SHP77 treated with DMSO at 0.1 percent for 48 hours (cell line): ENCODE data around the gene NACC2.

ENCODE experiments used
- DNase-seq: peaks from one replicate; lab custom pipeline; 2025; lab: John Stamatoyannopoulos, UW

Gene NACC2

DNA sequence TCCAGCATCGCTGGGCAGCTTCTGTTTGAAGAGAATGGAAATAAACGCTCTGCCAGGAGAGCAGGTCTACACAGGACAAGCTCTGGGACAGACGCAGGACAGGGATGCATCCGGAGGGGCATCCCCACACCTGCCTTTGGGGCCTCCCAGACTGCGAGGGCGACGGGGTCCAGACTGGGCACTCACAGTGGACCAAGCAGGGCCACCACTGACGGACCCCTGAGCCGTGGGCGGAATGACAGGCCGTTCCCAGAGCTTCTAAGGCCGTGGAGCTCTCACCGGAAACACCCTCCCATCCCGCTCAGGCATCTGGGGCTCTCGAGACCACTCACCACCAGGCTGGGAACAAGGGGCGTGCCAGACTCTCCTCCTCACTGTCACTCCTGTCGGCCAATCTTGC is 34.1 kb upstream of the NACC2 start:
- DNase-seq: no peak

DNA sequence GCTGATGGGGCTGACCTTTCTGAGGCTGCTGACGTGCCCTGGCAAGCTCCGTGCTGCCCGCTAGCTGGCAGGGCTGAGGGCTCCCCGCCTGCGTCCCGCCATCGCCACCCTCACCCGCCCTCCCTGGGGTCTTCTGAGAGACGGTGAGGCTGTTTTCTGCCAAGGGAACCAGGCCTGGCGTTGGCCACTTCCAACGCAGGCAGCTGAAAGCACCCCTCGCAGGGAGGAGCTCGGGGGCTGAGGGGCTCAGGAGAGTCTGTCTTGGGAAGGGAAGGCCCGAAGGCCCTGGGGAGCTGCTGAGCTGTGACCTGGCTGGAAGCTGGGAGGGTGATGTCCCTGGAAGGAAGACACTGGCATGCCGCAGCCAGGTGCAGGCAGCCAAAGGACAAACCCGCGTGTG is 33.3 kb upstream of the NACC2 start:
- DNase-seq: no peak

DNA sequence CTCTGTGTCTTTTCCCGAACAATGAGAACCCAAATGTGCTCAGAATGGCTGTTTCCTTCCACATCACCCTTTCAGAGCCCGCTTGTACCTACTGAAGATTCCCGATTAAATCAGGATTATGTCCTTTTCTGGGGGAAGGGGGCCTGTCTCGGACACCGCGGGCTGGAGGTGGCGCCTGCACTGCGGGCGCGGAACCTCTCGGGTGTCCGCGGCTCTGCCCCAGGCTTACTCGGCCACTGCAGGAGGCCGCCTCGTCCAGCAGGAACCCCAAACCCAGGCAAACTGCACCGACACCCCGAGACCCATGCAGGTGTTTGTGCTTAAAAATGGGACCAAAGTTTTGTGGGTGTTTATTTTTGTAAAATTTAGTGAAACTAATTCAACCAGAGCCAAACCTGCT is 32.2 kb upstream of the NACC2 start:
- DNase-seq: no peak

DNA sequence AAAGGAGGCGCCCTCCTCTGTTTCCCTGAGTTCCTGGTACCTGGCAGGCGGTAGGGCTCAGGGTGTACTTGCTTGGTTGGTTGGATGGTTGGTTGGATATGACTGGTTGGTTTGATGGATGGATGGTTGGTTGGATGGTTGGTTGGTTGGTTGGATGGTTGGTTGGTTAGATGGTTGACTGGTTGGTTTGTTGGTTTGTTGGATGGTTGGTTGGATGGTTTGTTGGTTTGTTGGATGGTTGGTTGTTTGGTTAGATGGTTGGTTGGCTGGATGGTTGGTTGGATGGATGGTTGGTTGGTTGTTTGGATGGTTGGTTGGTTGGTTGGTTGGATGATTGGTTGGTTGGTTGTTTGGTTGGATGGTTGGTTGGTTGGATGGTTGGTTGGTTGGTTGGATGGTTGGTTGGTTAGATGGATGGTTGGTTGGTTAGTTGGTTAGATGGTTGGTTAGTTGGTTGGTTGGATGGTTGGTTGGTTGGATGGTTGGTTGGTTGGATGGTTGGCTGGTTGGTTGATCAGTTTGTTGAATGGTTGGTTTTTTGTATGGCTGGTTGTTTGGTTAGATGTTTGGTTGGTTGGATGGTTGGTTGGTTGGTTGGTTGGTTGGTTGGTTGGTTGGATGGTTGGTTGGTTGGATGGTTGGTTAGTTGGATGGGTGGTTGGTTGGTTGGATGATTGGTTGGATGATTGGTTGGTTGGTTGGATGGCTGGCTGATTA is 30.0 kb upstream of the NACC2 start:
- DNase-seq: no peak

DNA sequence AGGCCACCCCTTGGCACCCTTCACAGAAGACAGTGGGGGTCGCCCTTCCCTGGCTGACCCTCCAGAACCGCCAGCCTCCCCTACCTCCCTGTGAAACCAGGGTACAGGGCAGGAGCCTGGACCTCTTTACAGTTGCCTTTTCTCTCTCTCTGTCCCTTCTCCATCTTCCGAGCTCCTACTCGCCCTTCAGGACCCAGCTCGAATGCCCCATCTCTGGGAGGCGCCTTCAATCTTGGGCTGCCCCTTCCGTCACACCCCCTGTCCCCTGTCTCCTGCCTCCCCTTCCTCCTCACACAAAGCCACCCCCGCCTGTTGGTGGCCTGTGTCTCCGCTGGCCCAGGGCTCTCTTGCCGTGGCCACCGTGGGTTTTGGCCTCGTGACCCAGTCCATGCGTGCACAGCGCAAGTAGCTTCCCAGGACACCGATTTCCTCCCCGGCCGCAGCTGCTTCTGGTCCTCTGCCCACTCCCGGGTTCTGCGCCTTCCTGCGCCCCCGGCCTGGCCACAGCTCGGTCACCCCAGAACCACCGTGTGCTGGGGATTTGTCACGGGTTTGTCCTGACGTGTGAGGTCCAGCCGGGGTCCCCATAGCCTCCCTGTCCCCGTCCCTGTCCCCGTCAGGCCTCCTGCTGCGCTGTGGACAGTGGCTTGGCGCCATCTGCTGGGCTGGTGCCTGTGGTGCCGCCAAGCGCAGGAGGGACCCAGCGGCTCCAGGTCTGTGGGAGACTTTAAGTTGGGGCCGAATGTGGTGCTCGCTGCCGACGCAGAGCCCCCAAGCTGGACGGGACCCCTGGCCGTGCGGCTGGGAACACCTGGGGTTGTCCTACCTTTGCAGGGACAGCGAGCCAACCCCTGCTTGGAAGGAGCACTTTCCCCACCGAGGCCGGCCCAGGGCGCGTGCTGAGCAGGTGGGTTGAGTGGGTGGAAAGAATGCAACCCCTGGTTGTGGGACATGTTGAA is 27.6 kb upstream of the NACC2 start:
- DNase-seq: no peak

DNA sequence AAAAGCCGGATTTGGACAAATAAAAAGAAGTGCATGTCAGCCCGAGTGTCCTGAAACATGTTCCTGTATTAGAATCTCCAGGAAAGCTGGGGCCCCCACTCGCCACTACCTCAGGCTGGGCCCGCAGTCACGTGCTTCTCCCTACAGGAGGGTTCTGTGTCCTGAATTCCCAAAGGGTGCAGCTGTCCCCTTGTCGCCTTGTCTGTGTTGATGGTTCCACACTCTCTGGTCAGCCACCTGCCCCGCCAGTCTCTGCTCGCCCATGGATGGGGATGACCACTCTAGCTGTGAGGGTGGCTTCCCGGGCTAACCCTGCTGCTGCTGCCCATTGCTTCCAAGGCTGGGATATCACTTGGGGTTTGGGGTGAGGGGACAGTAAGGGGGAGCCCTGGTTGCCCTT is 26.7 kb upstream of the NACC2 start:
- no peak for DNase-seq

DNA sequence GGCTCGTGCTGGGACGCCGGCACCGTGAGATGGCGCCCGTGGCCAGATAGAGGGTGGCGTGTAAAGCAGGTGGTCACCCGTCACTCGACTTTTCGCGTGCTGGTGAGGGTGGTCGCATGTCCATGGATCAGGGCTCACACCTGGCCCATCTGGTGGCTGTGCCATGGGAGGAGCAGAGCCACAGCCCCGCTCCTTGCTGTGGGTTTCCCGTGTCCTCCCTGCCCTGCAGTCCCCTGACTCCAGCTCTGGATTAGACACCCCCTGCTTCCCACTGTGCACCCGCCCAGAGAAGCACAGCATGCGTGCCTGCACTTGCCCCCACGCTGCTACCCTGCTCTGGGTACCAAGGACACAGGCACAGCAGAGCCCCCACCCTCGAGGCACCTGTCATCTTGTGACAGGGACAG is 25.4 kb upstream of the NACC2 start:
- DNase-seq: no peak

DNA sequence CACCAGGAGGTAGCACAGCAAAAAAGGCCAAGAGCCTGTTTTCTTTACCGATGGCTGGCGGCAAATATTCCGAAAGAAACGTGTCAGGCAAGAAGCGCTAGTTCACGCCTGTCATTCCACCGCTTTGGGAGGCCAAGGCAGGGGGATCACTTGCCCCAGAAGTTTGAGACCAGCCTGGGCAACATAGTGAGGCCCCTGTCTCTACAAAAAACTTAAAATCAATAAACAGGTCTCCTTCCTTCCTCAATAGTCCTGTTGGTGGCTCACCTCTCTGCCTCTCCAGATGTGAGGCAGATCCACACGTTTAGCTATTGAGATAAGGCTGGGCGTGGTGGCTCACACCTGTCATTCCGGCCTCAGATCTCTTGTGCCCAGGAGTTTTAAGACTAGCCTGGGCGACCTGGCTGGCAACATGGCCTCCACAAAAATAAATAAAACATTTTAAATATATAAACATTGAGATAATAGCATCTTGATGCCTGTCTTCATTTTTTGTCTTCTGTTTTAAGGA is 24.8 kb upstream of the NACC2 start:
- no peak for DNase-seq

DNA sequence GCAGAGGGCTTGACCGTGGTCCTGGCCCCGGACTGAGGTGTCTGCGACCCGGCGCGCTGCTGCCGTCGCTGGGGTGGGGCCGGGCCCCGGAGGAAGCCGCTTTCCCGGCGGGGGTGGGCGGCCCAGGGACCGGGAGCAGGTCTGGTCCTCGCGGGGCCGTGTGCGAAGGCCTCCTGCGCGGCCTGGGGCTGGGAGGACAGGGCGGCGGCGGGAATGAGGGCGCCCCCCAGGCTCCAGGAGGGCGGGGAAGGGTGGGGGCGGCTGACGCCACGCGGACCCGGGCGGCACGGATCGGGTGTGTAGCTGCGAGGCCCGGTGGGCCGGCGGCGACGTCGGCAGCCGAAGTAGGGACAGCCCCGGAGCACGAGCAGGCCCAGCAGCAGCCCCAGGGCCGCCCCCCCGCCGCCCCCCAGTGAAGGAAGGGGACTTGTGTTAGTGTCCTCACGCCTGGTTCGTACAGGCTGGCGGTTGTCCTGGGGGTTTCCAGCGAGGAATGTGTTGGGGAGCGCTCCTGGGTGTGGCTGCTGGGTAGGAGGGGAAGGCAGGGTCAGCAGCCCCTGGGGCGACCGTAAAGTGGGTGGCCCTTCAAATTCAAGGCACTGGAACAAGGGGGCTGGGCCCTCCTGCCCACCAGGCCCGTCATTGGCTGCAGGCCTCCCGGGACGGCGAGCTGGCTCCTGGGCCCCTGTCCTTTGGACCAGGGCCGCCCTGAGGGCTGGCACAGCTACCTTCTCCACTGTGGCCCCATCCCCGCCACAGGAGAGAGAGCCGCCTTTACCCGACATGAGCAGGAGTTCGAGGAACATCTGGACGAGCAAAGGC is 24.2 kb upstream of the NACC2 start:
- DNase-seq: no peak

DNA sequence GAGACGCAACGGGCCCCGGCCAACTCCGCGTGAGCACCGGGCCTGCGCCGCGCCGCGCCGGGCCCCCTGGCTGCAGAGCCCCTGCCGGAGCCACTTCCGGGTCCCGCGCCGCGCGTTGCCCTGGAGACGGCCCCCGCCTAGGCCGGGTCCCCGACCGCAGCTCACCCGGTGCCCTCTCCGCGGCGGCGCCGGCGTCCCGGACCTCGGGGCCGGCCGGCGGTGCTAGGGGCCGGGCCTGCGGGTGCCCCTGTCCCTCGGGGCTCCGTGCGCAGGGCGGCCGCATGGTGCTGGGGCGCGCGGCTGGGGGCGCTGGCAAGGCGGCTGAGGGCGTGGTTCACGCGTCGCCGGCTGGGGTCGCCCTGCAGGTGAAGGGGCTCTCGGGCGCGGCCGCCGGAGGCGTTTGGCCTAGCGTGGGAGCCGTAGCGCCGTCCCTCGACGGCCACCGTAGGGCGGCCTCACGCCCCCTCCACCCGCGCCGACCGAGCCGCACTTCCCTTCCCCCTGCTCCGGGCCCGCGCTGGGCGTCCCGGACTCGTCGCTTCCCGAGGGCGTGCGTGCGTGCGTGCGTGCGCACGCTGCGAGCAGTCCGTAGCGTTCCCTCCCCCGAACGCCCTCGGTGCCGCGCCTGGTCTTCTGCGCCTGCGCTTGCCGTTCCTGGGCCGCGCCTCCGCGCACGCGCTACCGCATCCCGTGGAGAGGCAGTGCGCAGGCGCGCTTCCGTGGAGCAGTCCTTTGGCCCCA is 23.4 kb upstream of the NACC2 start, which contains the start of gene TMEM250:
TMEM250 (minus strand) TSS at position 556 of the 741 bp plus-strand sequence. CDS start 1,975 bp downstream, outside the sequence.
- peak; percentile 79 for DNase-seq

DNA sequence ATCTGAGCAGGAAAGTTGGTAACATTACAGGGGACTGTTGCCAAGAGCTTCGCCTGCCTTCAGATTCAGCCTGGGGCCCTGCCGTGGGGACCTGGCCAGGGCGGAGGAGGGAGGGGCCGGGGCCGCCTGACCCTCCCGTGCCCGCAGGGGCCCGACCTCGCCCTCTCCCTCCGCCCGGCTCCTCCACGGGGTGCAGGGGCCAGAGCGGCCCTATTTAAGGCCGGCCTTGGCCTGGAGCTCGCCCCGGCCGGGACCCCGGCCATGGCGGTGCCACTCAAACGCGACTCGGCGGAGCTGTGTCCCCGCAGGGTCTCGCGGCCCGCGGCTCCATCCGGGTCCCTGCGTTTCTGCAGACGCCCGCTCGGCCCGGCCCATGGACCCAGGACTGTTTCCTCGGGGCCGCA is 22.8 kb upstream of the NACC2 start:
- DNase-seq: no peak

DNA sequence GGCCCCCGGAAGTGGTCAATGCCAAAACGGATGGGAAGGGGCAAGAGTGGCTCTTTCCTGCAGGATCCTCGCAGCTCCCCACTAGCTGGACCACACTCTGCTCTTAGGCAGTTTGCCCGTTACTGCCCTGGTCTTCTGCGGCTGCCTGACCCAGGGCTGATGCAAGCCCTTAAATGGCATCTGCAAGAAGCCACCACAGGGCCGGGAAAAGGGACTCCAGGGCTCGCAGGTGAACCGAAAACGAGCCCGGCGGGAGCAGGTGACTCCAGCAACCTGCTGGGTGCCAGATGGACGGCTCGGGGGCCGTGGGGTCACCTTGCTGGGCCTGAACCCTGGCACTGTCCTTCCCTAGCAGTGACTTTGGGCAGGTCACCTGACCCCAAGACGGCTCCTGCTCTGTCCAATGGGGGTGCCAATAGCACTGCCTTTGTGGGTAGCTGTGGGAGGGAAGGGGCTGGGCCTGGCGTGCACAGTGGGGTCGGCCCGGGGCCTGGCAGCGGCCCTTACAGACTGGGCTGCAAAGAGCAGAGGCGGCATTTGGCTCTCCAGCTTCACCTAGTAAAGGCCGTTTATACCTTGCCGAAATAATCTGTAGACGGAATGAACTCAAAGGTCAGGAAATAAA is 22.3 kb upstream of the NACC2 start:
- no peak for DNase-seq

DNA sequence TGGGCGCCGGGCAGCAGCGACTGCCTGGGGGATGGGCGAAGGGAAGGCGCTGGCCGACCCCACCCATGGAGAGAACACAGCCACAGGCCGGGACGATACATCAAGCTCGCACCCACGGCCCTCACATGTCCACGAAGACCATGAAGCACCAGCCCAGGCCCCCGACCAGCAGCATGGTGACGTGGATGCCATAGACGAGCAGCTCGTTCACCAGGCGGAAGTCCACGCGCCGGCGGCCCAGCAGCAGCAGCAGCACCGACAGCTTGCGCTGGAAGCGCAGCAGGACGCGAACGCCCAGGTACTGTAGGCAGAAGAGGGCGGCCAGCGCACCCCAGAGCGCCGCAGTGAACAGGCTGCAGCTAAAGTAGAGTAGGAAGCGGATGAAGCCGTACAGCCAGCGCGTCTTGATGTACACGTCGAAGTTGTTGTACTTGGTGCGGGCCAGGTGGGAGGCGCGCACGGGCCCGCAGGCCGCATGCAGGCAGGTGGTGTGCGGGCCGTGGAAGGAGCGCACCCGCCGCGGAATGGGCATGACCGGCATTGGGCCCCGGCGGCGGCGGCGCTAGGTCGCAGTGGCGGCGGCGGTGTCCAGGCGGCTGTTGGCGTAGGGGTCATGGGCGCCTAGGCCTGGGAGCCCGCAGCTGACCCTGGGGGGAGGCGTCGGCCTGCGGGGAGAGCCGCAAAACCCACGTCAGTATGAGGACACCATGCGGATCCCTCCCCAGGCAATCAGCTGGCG is 21.4 kb upstream of the NACC2 start:
- no peak for DNase-seq

DNA sequence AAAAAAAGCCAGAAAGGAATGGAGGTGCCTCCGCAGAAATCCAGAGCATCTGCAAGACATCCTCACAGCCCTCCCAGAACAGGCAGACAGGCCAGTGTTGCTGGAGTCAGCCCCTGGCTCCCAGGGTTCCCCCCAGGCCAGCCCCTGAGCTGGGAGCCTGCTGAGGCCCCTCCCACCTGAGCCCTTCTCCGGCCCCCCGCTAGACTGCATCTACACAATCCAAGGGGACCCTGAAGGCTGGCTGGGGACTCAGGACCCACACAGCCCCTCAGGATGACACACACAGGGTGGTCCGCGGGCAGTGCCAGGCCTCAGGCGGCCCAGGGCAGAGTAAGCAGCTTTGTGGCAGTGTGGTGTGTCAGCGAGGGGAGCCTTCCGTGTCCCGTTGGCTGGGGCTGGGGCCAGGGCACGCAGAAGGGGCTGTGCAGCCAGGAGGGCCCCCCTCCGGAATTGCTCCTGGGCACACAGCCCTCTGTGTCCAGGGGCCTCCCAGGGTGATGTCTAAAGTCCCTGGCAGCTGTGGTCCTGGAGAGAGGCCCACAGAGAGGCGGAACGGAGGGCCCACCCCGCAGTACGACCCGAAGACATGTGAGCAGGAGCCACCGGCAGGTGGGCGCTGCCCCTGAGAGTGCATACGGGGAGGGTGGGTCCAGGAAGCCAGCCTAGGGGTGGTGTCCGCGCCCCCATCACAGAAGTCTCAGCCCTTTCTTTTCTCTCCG is 20.7 kb upstream of the NACC2 start:
- DNase-seq: no peak

DNA sequence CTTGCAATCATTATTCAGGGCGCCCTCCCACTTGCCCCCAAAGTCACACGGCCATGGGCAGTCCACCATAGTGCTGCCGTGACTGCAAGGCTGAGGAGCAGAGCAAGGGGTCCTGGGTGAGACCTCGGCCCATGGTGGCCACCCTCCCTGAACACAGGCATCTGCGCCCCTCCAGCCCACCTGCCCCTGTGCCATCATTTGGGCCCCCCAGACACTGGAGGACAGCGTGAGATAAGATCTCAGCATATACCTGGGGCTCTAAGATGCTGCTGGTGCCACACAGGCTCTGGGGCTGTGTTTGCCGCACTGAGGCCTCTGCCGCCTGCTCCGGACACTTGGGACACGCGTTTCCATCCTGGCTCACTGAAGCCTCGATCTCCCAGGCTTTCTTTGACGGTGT is 20.1 kb upstream of the NACC2 start:
- no peak for DNase-seq

DNA sequence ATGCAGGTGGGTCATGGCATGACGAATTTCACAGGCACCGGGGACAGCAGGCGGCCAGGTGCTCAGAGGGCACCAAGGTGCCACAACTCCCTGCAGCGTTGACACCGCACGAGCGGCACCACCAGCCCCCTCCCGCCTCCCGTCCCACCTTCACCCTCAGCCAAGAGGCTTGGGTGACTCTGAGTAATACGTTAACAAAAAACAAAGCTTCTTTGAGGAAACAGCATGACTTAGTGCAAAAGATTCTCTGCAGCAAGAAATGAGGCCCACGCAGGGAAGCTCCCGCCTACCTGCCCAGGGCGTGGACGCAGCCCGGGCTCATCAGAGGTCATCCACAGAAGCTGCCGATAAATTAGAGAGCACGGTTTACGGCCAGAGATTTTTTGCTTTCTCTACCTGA is 19.5 kb upstream of the NACC2 start:
- no peak for DNase-seq

DNA sequence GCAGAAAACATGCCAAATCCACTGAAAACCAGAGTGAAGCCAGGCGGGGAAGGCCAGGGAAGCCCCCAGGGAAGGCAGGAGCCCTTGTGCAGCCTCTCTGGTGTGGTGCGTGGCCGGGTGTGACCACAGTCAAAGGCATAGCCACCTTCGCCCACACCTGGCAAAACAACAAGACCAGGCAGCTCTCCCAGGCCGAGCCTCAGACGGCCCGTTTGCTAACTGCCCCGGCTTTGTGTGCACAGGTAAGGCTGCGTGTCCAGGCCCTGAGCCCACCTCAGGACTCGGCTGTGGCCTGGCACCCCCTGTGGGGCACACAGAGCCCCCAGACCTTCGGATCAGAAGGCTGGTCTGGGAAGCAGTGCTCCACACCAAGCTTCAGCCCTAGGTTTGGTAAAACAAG is 17.5 kb upstream of the NACC2 start:
- no peak for DNase-seq

DNA sequence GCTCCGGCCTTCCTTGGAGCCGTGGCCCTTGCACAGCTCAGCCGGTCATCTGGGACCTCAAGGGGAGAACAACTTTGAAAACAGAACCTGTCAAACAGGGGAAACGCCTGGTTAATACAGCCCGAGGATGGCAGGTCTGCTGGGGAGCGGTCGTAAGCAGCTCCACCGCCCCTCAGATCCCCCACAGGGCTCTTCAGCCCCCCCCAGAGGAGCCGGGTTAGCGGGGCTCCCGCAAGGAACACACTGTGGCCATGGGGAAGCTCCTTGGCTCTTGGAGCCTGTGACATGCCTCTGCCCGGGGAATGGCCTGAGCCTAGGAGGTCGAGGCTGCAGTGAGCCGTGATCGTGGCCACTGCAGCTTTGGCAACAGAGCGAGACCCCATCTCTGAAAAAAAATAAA is 16.8 kb upstream of the NACC2 start:
- no peak for DNase-seq

DNA sequence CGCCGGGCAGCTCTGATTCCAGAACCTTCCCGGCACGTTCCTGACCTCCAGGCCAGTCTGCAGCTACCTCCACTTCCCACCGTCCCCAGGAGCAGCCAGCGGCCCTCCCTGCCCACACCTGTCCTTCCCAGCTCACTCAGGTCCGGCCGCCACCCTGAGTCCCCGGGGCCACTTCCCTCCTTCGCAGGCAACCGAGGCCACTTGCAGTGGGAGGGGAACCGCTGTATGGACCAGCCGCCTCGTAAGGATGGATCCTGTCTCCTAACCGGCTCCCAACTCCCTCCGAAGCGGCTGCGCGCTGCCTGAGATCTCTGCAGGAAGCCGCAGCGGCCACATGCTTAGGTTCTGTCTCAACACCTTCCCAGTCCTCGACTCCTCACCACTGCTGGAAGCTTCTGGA is 16.1 kb upstream of the NACC2 start:
- DNase-seq: no peak
